Sigmoid colon (tissue), 7 donors: ENCODE measurements around the gene PLP2. TPM values are rescaled to one million over a fixed set of nuclear protein-coding genes. Genes with fewer than 3 reads are reported as not detected.

Experiments used
- DNase-seq: peaks from one replicate; pipeline ENCODE4 v3.0.0-alpha.2; 2019
- H3K27ac ChIP-seq, 4 donors: fragments of 200-600 bp; sonication (generic); one replicate each; pipeline ENCODE4 v1.5.1; 2016 to 2019; ENCODE audit warnings: mild to moderate bottlenecking in 1 of 4
- H3K27me3 ChIP-seq, 3 donors: fragments of 200-600 bp; sonication (generic); one replicate each; pipeline ENCODE4 v1.5.1; 2019; ENCODE audit warnings: mild to moderate bottlenecking in 1 of 3
- H3K36me3 ChIP-seq, 4 donors: fragments of 200-600 bp; sonication (generic); one replicate each; pipeline ENCODE4 v1.5.1; 2016 to 2019
- H3K4me1 ChIP-seq, 4 donors: fragments of 200-600 bp; sonication (generic); one replicate each; pipeline ENCODE4 v1.5.1; 2017 to 2019
- H3K4me3 ChIP-seq, 4 donors: fragments of 200-600 bp; sonication (generic); one replicate each; pipeline ENCODE4 v1.5.1; 2017 to 2019; ENCODE audit warnings: mild to moderate bottlenecking in 2 of 4, moderate library complexity in 1 of 4
- H3K9me3 ChIP-seq, 4 donors: fragments of 200-600 bp in 3 of 4; sonication (generic) in 3 of 4; one replicate each; pipeline versions ENCODE4 v1.5.1 to v1.6.1; 2013 to 2019
- CTCF ChIP-seq, 4 experiments: fragments of 450-650 bp in 3 of 4; fragments of 200-600 bp in 1 of 4; IDR thresholded peaks; one replicate each; pipeline ENCODE4 v1.5.1; 2016 to 2019; ENCODE audit warnings: antibody characterized with exemption in 4 of 4, mild to moderate bottlenecking in 3 of 4, moderate library complexity in 2 of 4
- EP300 ChIP-seq, 4 donors: sonication (generic); formaldehyde crosslinking; IDR thresholded peaks; one replicate each; pipeline ENCODE4 v1.6.1; 2017; ENCODE audit warnings: antibody characterized with exemption in 4 of 4
- POLR2A ChIP-seq, 2 donors: fragments of 450-650 bp; IDR thresholded peaks; one replicate each; pipeline ENCODE4 v1.6.1; 2016; ENCODE audit warnings: antibody characterized with exemption in 2 of 2, mild to moderate bottlenecking in 2 of 2, moderate library complexity in 2 of 2
- POLR2AphosphoS5 ChIP-seq, 4 donors: sonication (generic); formaldehyde crosslinking; IDR thresholded peaks; one replicate each; pipeline ENCODE4 v1.6.1; 2017; ENCODE audit warnings: antibody characterized with exemption in 4 of 4
- WGBS, 2 donors: extraction: QIAGEN DNeasy Blood & Tissue Kit; methylation state at CpG; one replicate each; pipeline ENCODE4 v1.1.7; 2013; 5-methylcytosine and 5-hydroxymethylcytosine counted together
- intact Hi-C: fragments of 100-400 bp; cut with DNase I; formaldehyde crosslinking; loops from one replicate; pipeline ENCODE4 v1.15.1; 2023
- polyA plus RNA-seq, 3 donors: library from polyadenylated mRNA; stranded (reverse); fragments of 200-250 nt; gene quantifications; one replicate each; pipeline ENCODE4 v1.2.3, GENCODE V29; 2013
- total RNA-seq, 4 donors: library from RNA; depleted of rRNA; stranded (reverse); fragments of >200 nt; gene quantifications; one replicate each; pipeline ENCODE4 v1.1.0, GENCODE V29; 2016
- donor health status: healthy with polysubstance abuse.
- donor health status: Bipolar disorder and iron deficiency.
- donor health status: healthy.

PLP2 gene
- total and polyA plus RNA-seq, 7 donors: 39.0 to 185 (median 61.7) TPM

GRCh38 chrX:49202022-49202421, 30.3 kb downstream of the PLP2 start:
- 11 to 79% methylated on average over 2 of the region's 2 CpGs for WGBS, 2 donors
- H3K4me1 ChIP-seq: peaks cover 0 to 8% (median 5%) of the 10 kb centered on the region in 4 donors
- TF ChIP-seq CTCF (IDR thresholded peaks at IDR 0.05) (no peak), EP300 (IDR thresholded peaks at IDR 0.05) (no peak), POLR2AphosphoS5 (IDR thresholded peaks at IDR 0.05) (no peak), POLR2A (IDR thresholded peaks at IDR 0.05) (no peak)
- no peaks in the 10 kb centered on the region for H3K36me3 ChIP-seq
- intact Hi-C loops: no loop called here
- no peak overlapping the region for H3K4me3 ChIP-seq
- no peak for DNase-seq
- H3K27ac ChIP-seq: no peak overlapping the region
- H3K9me3 ChIP-seq: no peaks in the 10 kb centered on the region
- H3K27me3 ChIP-seq: no peaks in the 10 kb centered on the region

- no peak for TF ChIP-seq EP300 (IDR thresholded peaks at IDR 0.05)
- no peak for TF ChIP-seq CTCF (IDR thresholded peaks at IDR 0.05)
- no peak for TF ChIP-seq POLR2A (IDR thresholded peaks at IDR 0.05)
- TF ChIP-seq POLR2AphosphoS5 (IDR thresholded peaks at IDR 0.05): no peak
- 76 to 79% methylated on average over 3 of the region's 3 CpGs for WGBS, 2 donors
- H3K36me3 ChIP-seq: no peaks in the 10 kb centered on the region
- no peak for DNase-seq
- H3K27ac ChIP-seq: no peak overlapping the region
- H3K4me1 ChIP-seq: peaks cover 0 to 8% (median 5%) of the 10 kb centered on the region in 4 donors
- intact Hi-C loops: no loop called here
- H3K27me3 ChIP-seq: no peaks in the 10 kb centered on the region
- no peak overlapping the region for H3K4me3 ChIP-seq
- H3K9me3 ChIP-seq: no peaks in the 10 kb centered on the region
Measured at GRCh38 chrX:49203536-49203935, 31.8 kb downstream of the PLP2 start.

- intact Hi-C loops: no loop called here
- H3K4me1 ChIP-seq: peaks cover 0 to 8% (median 5%) of the 10 kb centered on the region in 4 donors
- 91 to 94% methylated on average over 6 of the region's 6 CpGs for WGBS, 2 donors
- no peak overlapping the region for H3K4me3 ChIP-seq
- TF ChIP-seq POLR2A (IDR thresholded peaks at IDR 0.05): no peak
- no peak for TF ChIP-seq POLR2AphosphoS5 (IDR thresholded peaks at IDR 0.05)
- no peak for TF ChIP-seq CTCF (IDR thresholded peaks at IDR 0.05)
- no peak for TF ChIP-seq EP300 (IDR thresholded peaks at IDR 0.05)
- H3K36me3 ChIP-seq: no peaks in the 10 kb centered on the region
- DNase-seq: no peak
- H3K9me3 ChIP-seq: no peaks in the 10 kb centered on the region
- H3K27ac ChIP-seq: no peak overlapping the region
- no peaks in the 10 kb centered on the region for H3K27me3 ChIP-seq
Measured at GRCh38 chrX:49204017-49204416, 32.3 kb downstream of the PLP2 start.

GRCh38 chrX:49204709-49205108, 33.0 kb downstream of the PLP2 start:
- WGBS, 2 donors: 66 to 67% methylated on average over 4 of the region's 4 CpGs
- Histone ChIP-seq H3K36me3 (no peaks in the 10 kb centered on the region), H3K4me1 (peaks cover 0 to 5% (median 2%) of the 10 kb centered on the region in 4 donors), H3K27me3 (no peaks in the 10 kb centered on the region), H3K27ac (no peak overlapping the region), H3K4me3 (no peak overlapping the region), H3K9me3 (no peaks in the 10 kb centered on the region)
- TF ChIP-seq CTCF (IDR thresholded peaks at IDR 0.05) (no peak), POLR2AphosphoS5 (IDR thresholded peaks at IDR 0.05) (no peak), EP300 (IDR thresholded peaks at IDR 0.05) (no peak), POLR2A (IDR thresholded peaks at IDR 0.05) (no peak)
- no peak for DNase-seq
- intact Hi-C loops: no loop called here

GRCh38 chrX:49205443-49205842, 33.7 kb downstream of the PLP2 start:
- intact Hi-C loops: no loop called here
- no peak overlapping the region for H3K27ac ChIP-seq
- WGBS, 2 donors: 85 to 86% methylated on average over 13 of the region's 13 CpGs
- H3K4me1 ChIP-seq: peaks cover 0 to 2% (median 0%) of the 10 kb centered on the region in 4 donors
- no peaks in the 10 kb centered on the region for H3K9me3 ChIP-seq
- H3K27me3 ChIP-seq: no peaks in the 10 kb centered on the region
- no peaks in the 10 kb centered on the region for H3K36me3 ChIP-seq
- no peak for TF ChIP-seq CTCF (IDR thresholded peaks at IDR 0.05)
- no peak for TF ChIP-seq EP300 (IDR thresholded peaks at IDR 0.05)
- no peak for TF ChIP-seq POLR2A (IDR thresholded peaks at IDR 0.05)
- TF ChIP-seq POLR2AphosphoS5 (IDR thresholded peaks at IDR 0.05): no peak
- no peak for DNase-seq
- no peak overlapping the region for H3K4me3 ChIP-seq
